Loucy (cell line): ENCODE measurements around the gene TMEM200A.
"Not testable (repeated sequence)": the region's sequence is repeated elsewhere in the genome, so short reads cannot be mapped to it uniquely, and the experiment has no call there.

Experiments used
- H2AFZ ChIP-seq: fragments of 200-600 bp; sonication (generic); 2 replicates; pipeline ENCODE4 v1.6.0; 2016; ENCODE audit warnings: antibody characterized with exemption, mild to moderate bottlenecking, low read length, moderate library complexity
- H3F3A ChIP-seq: fragments of 200-600 bp; 2 replicates; pipeline ENCODE4 v1.6.0; 2016; ENCODE audit warnings: antibody characterized with exemption, low read depth, mild to moderate bottlenecking
- H3K27me3 ChIP-seq: fragments of 200-600 bp; sonication (generic); 2 replicates; pipeline ENCODE4 v1.6.1; 2014; ENCODE audit warnings: low read length, mild to moderate bottlenecking; ENCODE audit not compliant: insufficient read depth, poor library complexity, severe bottlenecking
- H3K36me3 ChIP-seq: fragments of 200-600 bp; sonication (generic); 2 replicates; pipeline ENCODE4 v1.6.1; 2016; ENCODE audit warnings: low read length; ENCODE audit not compliant: insufficient read depth
- H3K4me1 ChIP-seq: fragments of 200-600 bp; sonication (generic); 2 replicates; pipeline ENCODE4 v1.5.1; 2014; ENCODE audit warnings: low read length, mild to moderate bottlenecking; ENCODE audit not compliant: insufficient read depth, poor library complexity, severe bottlenecking
- H3K4me2 ChIP-seq: fragments of 200-600 bp; sonication (generic); 2 replicates; pipeline ENCODE4 v1.6.0; 2014; ENCODE audit warnings: antibody characterized with exemption, low read length, low read depth, mild to moderate bottlenecking; ENCODE audit not compliant: poor library complexity, severe bottlenecking
- H3K4me3 ChIP-seq: fragments of 200-600 bp; sonication (generic); 2 replicates; pipeline ENCODE4 v1.5.1; 2014; ENCODE audit warnings: low read length, mild to moderate bottlenecking, mixed read lengths; ENCODE audit not compliant: poor library complexity, severe bottlenecking
- H3K79me2 ChIP-seq: fragments of 200-600 bp; sonication (generic); 2 replicates; pipeline ENCODE4 v1.6.1; 2014; ENCODE audit warnings: low read length; ENCODE audit not compliant: insufficient read depth
- H3K9ac ChIP-seq: fragments of 200-600 bp; sonication (generic); 2 replicates; pipeline ENCODE4 v1.6.0; 2014; ENCODE audit warnings: mild to moderate bottlenecking, low read depth, low read length, moderate library complexity; ENCODE audit not compliant: poor library complexity, severe bottlenecking
- H3K9me2 ChIP-seq: fragments of 200-600 bp; sonication (generic); replicated peaks from 2 replicates; pipeline ENCODE4 v1.6.1; 2016; ENCODE audit warnings: low read depth, low read length, mixed read lengths
- H3K9me3 ChIP-seq: fragments of 200-600 bp; sonication (generic); 2 replicates; pipeline ENCODE4 v1.6.1; 2014; ENCODE audit warnings: mild to moderate bottlenecking, antibody characterized with exemption, low read length, low read depth; ENCODE audit not compliant: insufficient read depth
- H4K20me1 ChIP-seq: fragments of 200-600 bp; sonication (generic); 2 replicates; pipeline ENCODE4 v1.6.0; 2014; ENCODE audit warnings: antibody characterized with exemption, low read length, mild to moderate bottlenecking; ENCODE audit not compliant: insufficient read depth, poor library complexity, severe bottlenecking
- EZH2phosphoT487 ChIP-seq: fragments of 200-600 bp; IDR thresholded peaks from 2 replicates; pipeline ENCODE4 v1.6.1; 2018; ENCODE audit warnings: antibody characterized with exemption, mild to moderate bottlenecking, moderate library complexity, borderline replicate concordance
- TF ChIP-seq, protein P1 (sequence below): fragments of 200-600 bp; sonication (generic); conservative IDR thresholded peaks from 2 replicates; pipeline ENCODE4 v1.5.1; 2014; ENCODE audit warnings: mild to moderate bottlenecking, antibody characterized with exemption, low read length

The TMEM200A gene

DNA sequence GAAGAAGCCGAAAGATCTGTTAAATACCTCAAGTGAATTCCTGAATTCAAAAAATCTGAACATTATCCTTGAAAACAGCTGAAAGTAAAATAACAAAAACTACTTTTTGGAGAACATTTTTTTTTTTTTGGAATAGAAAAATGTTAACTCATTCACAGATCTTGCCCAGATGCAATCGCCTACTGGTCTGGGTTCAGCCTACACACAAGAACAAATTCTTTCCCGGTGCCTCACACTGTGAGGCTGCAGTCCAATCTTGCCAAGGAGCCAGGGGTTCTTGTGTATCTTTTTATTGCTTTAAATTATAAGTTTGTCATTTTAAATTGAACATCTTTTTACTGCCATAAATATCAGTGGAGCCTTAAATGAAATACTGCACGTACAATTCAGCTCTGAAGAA, 41.2 kb upstream of the TMEM200A start:
- H3K9me3 ChIP-seq = no peaks in the 10 kb centered on the region
- no peaks in the 10 kb centered on the region for H3F3A ChIP-seq
- H3K4me3 ChIP-seq = no peak overlapping the region
- no peaks in the 10 kb centered on the region for H3K36me3 ChIP-seq
- no peak overlapping the region for H3K4me2 ChIP-seq
- no peak for TF ChIP-seq EZH2phosphoT487
- TF ChIP-seq, protein P1, sequence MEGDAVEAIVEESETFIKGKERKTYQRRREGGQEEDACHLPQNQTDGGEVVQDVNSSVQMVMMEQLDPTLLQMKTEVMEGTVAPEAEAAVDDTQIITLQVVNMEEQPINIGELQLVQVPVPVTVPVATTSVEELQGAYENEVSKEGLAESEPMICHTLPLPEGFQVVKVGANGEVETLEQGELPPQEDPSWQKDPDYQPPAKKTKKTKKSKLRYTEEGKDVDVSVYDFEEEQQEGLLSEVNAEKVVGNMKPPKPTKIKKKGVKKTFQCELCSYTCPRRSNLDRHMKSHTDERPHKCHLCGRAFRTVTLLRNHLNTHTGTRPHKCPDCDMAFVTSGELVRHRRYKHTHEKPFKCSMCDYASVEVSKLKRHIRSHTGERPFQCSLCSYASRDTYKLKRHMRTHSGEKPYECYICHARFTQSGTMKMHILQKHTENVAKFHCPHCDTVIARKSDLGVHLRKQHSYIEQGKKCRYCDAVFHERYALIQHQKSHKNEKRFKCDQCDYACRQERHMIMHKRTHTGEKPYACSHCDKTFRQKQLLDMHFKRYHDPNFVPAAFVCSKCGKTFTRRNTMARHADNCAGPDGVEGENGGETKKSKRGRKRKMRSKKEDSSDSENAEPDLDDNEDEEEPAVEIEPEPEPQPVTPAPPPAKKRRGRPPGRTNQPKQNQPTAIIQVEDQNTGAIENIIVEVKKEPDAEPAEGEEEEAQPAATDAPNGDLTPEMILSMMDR = no peak
- H2AFZ ChIP-seq = no peak overlapping the region
- H3K9ac ChIP-seq = no peak overlapping the region
- no peaks in the 10 kb centered on the region for H3K79me2 ChIP-seq
- no peaks in the 10 kb centered on the region for H3K9me2 ChIP-seq
- H3K4me1 ChIP-seq = no peaks in the 10 kb centered on the region
- H3K27me3 ChIP-seq = no peaks in the 10 kb centered on the region
- no peaks in the 10 kb centered on the region for H4K20me1 ChIP-seq

DNA sequence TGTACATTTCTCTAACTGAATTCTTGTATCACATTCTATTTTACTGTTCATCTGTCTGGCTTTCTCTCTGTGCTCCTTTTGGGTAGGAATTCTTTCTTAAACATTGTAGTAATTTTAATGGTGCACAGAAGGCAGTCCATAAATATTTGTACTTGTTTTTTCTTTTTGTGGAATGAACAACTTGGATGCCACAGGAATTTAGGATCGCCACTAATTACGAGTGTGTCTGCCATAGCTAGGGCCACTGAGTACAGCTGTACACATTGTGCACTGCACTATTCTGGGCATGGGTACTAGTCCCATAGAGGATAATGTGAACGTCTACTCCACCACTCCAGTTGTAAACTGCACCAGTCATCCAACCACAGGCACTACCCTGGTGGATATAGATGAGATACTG, 39.3 kb upstream of the TMEM200A start:
- Histone ChIP-seq H3K9me2 (no peaks in the 10 kb centered on the region), H3K79me2 (no peaks in the 10 kb centered on the region), H3K9ac (no peak overlapping the region), H3F3A (no peaks in the 10 kb centered on the region), H3K4me2 (no peak overlapping the region), H4K20me1 (no peaks in the 10 kb centered on the region), H2AFZ (no peak overlapping the region), H3K4me3 (no peak overlapping the region), H3K4me1 (no peaks in the 10 kb centered on the region), H3K36me3 (no peaks in the 10 kb centered on the region), H3K27me3 (no peaks in the 10 kb centered on the region), H3K9me3 (no peaks in the 10 kb centered on the region)
- no peak for TF ChIP-seq EZH2phosphoT487
- TF ChIP-seq, protein P1 = no peak

DNA sequence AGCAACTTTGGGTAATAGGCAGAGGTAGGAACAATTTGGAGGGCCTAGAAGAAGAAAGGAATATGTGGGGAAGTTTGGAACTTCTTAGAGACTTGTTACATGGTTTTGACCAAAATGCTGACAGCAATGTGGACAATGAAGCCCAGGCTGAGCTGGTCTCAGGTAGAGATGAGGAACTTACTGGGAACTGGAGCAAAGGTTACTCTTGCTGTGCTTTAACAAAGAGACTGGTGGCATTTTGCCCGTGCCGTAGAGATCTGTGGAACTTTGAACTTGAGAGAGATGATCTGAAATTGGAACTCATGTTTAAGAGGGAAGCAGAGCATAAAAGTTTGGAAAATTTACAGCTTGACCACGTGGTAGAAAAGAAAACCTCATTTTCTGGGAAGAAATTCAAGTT, 28.3 kb upstream of the TMEM200A start:
- H4K20me1 ChIP-seq = no peaks in the 10 kb centered on the region
- H3K9me2 ChIP-seq = no peaks in the 10 kb centered on the region
- no peak overlapping the region for H3K4me2 ChIP-seq
- H2AFZ ChIP-seq = no peak overlapping the region
- H3K9me3 ChIP-seq = no peaks in the 10 kb centered on the region
- no peaks in the 10 kb centered on the region for H3K36me3 ChIP-seq
- no peaks in the 10 kb centered on the region for H3F3A ChIP-seq
- no peak overlapping the region for H3K4me3 ChIP-seq
- no peaks in the 10 kb centered on the region for H3K79me2 ChIP-seq
- TF ChIP-seq, protein P1 = no peak
- TF ChIP-seq EZH2phosphoT487 = no peak
- no peaks in the 10 kb centered on the region for H3K27me3 ChIP-seq
- no peak overlapping the region for H3K9ac ChIP-seq
- H3K4me1 ChIP-seq = no peaks in the 10 kb centered on the region

DNA sequence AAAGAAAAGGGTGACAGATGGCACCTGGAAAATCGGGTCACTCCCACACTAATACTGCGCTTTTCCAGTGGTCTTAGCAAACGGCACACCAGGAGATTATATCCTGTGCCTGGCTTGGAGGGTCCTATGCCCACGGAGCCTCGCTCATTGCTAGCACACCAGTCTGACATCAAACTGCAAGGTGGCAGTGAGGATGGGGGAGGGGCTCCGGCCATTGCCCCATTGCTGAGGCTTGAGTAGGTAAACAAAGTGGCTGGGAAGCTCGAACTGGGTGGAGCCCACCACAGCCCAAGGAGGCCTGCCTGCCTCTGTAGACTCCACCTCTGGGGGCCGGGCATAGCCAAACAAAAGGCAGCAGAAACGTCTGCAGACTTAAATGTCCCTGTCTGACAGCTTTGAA, 19.5 kb upstream of the TMEM200A start:
- not testable (repeated sequence) for H3K4me1 ChIP-seq, H2AFZ ChIP-seq

More for the DNA sequence above, 19.5 kb upstream of the TMEM200A start:
- H3K27me3 ChIP-seq, H3K9me2 ChIP-seq, H3K79me2 ChIP-seq, H3K9ac ChIP-seq, H3K9me3 ChIP-seq, H3K4me2 ChIP-seq, H3K36me3 ChIP-seq, H3K4me3 ChIP-seq, H4K20me1 ChIP-seq, H3F3A ChIP-seq: not testable (repeated sequence)
